GM21619 (cell line): ENCODE results near the gene SGPL1.

ENCODE experiments used
- ATAC-seq: cut with Tn5 transposase; IDR thresholded peaks from one replicate; pipeline ENCODE4 v1.9.1; 2021; ENCODE audit not compliant: unreplicated experiment

The SGPL1 gene

DNA sequence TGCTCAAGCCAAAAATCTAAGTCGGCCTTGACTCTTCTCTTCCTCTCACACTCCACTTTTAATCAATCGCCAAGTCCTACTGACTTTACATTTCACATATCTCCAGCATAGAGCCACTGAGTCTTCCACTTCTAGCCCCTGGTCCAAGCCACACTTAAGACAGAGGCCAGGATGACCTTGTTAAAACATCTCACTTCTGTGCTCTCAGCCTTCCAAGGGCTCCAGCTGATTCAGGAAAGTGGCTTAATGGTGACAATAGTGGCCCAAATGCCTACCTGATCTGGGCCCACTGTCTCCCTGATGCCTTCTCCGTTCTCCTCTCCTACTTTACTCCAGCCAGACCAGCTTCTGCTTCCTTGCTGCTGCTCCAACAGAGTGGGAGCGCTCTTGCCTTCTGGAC lies 35.0 kb upstream of the SGPL1 start:
- no peak for ATAC-seq

GRCh38 chr10:70781461-70782051 lies 34.2 kb upstream of the SGPL1 start:
- ATAC-seq: no peak

DNA sequence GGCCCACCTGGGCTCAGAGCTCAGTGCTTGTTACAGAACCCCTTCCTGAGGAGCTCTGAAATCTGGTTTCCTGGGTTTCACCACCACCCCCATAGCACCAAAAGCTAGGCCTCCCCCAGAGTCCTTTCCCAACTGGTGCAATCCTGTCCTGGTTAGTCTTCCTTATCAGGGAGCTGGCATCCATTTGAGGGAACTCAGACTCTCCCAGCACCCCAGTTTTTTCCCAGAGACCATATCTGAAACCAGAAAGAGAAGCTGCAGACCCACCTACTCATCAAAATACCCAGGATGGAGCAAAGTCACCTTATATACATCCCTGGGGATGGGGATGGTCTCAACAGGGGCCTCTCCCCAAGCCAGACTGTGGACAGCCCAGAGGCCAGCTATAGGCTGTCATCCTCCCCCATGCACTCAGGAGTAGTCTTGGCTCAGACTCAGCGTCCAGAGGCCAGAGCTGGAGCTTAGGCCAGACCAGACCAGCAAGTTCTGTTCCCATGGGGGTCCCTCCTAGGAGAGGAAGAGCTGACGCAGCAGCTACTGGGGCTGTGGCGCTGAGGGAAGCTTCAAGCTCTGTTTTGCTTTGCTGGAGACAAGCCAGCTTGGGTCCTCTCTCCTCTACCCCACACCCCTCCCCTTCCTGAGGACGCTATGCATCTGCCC lies 33.5 kb upstream of the SGPL1 start:
- ATAC-seq: no peak

DNA sequence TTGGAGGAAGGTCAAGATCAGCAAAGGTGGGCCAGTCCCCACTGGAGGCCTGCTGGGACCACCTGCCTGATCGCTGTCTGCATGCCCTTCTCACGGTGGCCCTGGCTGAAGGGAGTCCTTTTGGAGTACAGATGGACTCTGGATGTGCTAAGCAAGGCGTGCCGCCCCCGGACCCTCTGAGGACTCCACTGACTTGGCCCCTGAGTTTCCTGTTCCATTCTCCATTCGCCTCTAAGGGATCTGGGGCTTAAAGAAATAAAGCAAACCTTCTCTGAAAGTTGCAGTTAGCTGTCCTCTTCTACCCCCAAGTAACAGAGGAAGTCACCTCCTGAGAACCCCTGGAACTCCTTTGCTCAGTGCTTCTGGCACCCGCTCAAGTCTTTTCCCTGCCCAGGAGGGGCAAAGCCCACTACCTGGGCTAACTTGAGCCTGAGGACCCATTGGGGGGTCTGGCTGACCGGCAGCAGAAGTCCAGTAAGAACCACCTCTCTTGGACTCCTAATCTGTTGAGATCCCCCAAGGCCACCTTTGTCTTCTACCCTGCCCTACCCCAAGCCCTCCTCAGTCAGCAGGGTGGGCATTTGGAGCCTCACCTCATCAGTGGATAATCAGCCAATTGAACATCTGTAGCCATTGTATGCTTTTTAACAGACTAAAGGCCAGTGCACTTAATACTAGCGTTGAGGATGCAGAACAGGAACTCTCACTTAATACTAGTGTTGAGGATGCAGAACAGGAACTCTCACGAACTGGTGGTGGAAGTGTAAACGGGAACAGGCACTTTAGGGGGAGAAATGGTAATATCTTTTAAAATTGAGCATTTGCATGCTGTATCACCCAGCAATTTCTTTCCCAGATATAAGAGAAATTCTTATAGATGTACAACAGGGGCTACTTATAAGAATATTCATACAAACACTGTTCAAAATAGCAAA lies 32.7 kb upstream of the SGPL1 start:
- ATAC-seq: no peak

GRCh38 chr10:70784016-70784415 lies 31.7 kb upstream of the SGPL1 start:
- no peak for ATAC-seq

DNA sequence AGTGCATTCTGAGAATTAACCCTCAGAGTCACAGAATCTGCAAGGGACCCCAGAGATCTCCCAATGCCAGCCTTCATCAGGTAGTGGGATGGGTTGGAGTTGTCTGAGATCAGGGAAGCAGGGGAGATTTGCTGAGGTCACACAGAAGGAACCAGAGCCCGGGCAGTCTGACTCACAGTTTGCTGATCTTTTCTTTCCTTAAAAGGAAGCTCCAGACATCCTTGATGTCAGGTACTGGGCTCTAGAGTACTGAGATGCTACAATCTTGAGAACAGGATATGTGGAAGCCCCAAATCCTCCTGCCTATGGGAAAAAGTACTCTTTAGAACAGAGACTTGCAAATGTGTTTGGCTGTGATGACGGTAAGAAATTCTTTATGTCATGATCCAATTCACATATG lies 31.3 kb upstream of the SGPL1 start:
- no peak for ATAC-seq

DNA sequence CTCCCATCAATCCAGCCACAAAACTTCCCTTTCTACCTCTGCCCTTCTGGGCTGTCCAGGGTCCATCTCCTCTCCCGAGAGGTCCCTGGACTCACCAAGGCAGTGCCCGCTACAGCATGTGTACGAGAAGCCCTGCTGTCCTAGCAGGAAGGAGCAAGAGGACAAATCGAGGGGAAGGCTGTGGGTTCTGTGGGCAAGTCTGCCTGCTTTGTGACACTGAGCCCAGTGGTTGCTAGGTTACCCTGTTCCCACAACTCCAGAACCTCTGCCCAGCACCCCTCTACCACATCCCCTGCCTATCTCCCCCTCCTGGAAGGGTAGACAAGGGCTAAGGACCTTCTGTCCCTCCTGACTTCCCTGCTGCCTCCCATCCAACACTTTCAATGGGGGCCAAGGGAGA lies 30.6 kb upstream of the SGPL1 start, which contains the start of gene TBATA:
TBATA (minus strand) TSS at position 188 of the 400 bp plus-strand sequence. CDS start 1,998 bp downstream, outside the sequence.
- no peak for ATAC-seq

DNA sequence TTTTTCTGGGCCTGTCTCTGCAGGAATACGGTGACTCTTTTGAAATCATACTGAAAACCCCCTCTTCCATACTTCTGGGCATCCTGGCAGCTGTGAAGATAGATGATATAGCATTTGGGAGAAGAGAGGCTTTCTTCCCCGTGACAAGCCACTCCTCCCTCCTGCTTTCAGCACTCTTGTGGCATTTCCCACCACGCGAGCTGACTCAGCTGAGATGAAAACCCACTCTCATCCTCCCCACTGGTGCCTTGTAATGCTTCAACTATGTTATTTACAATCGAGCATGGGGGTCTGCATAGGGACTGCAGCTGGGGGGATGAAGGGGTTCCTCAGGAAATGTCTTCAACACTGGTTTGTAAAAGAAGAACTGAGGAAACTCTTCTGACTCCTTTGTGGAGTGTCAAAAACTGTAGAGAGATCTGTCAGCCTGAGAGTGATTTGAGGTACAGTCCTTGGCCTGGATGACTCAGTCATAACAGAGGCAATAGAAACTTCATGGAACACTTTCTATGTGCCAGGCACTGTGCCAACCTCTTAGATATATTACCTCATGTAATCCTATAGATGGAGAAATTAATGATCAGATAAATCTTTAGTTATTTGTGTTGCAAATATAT lies 28.8 kb upstream of the SGPL1 start:
- ATAC-seq: no peak

DNA sequence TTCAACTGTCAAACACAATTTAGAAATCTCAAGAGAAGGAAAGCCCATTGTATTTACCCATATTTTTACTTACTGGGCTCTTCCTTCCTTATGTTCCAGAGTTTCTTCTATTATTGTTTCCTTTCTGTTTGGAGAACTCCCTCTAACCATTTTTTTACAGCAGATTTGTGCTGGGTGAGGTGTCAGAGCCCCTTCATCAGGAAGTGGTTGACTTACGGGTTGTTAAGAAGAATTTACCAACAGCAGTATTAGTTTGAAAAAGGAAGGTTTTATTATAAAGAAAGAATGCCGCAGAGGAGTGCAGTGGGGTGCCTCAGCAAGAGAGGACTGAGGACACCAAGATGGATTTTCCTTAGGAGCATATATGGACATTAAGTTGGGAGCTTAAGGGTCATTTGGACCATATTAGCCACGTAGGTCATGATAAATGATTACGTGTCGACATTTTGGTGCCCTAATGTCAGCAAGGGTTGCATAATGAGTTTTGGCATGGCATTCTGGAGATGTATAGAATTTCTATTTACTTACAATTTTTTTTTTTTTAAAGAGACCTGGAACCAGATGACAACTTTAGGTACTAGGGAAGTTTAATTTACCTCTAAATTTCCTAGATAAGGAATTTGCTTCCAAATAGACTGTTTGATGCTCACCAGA lies 24.2 kb upstream of the SGPL1 start:
- ATAC-seq: no peak

DNA sequence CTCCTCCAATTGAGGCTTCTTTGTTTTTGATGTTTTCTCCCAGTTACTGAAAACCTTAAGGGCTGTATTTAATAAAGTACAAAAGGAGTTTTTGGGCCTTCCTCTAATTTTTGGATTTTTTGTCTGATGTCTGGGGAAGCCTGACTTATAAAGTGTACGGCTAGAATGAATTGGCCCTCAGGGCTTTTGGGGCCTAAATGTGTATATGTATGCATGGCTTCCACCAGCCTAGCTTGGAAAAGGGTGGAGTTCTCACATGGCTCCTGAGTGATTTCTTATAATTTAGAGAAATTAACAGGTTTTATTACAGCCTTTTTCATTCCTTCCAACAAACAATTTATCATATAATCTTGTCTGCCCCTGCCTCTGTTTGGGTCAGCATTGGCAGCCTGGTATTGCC lies 20.1 kb upstream of the SGPL1 start:
- ATAC-seq: no peak

DNA sequence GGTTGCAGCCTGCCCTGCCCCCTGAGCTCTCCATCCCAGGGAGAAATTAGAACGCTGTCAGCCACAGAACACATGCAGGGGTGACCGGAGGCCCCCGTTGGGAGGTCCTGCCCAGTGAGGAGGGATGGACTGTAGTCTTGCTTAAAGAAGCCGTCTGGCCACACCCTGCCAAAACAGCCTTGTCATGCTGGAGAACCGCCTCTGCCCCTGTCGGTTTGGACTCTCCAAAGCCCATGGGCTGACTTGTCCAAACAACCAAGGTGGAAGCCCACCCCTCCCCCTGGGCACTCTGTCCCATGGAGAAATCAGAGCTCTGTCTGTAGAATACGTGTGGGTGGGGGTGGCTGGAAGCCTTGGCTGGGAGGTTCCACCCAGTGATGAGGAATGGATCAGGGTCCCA lies 17.9 kb upstream of the SGPL1 start:
- no peak for ATAC-seq

DNA sequence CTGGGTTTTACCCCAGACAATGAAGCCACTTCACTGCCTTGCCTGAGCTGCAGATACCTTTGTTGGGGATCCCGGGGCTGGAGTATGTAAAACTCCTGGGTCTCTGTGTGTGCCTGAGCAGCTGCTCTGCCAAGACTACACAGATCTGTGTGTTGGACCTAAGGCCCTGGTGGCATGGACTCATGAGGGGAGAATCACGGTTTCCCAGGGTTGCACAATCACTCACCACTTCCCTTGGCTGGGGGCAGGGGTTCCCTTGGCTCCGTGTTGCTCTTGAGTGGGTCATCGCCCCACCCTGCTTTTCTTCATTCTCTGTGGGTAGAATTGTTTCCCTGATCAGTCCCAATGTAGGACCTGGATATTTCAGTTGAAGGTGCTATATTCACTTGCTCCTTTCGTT lies 16.6 kb upstream of the SGPL1 start:
- no peak for ATAC-seq

DNA sequence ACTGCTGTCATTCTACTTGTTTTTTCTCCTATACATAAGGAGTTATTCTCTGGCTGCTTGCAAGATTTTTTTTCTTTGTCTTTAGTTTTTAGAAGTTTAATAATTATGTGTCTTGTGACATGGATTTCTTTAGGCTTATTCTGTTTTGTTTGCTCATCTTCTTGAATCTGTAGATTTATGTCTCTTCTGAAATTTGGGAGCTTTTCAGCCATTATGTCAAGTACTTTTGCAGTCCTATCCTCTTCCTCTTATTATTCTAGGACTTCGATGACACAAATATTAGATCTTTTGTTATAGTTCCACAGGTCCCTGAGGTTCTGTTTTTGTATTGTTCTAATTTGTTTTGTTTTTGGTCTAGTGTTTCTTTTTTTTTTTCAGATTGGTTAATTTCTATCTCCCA lies 13.9 kb upstream of the SGPL1 start:
- ATAC-seq: no peak

DNA sequence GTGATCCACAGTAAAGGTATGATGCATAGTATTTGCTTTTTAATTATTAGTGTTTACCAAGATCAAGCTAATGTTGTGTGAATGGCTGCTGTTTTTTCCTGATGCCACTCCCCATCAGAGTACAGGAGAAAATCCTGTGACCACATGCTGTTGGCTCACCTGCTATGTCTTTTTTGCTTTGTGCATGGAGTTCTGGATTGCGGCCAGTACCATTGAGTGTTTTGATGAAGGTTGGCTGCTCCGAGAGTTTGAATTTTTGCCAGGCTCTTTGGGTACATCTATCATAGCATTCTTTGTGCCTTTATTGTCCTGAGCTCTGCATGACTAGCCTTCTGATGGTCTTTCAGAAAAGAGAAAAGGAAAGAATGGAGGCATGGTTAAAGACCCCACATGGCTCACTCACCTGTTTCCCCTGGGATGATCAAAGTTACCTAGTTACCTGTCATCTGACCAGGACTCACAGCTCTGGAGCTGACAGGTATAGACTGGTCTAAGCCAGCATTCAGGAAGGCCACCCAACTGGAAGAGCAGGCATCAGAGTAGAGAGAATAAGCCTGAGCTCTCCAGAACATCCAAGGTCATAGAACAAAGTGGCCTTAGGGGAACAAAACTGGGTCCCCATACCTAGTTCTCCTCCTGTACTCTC lies 11.8 kb upstream of the SGPL1 start:
- ATAC-seq: no peak

- no peak for ATAC-seq
Measured at GRCh38 chr10:70804421-70804808, 11.3 kb upstream of the SGPL1 start.

DNA sequence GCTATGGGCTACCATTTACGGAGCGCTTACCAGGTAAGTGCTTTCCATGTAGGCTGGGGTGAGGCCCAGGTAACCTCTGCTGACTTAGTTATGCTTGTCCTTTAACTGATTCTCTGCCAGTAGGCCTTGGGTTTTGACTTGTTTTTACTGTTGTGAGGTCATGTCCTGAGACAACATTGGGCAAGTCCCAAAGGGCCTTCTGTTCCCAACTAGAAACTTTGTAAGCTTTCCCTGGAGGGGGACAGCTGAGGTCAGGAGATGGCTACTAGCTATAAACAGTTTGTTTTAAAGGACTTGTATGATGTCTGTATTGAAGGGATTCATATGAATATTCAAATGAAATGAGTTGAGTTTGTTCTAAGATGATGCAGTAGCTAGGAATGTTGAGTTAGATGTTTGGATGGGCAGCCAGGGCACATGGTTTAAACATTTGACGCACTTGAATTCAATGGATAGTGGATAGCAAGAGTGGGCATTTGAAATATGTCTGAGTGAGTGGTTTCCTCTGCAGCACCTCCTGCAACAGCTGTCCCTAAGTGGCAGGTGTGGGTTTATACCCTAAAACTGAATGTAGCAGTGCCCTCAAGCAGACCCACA lies 10.0 kb upstream of the SGPL1 start:
- no peak for ATAC-seq

DNA sequence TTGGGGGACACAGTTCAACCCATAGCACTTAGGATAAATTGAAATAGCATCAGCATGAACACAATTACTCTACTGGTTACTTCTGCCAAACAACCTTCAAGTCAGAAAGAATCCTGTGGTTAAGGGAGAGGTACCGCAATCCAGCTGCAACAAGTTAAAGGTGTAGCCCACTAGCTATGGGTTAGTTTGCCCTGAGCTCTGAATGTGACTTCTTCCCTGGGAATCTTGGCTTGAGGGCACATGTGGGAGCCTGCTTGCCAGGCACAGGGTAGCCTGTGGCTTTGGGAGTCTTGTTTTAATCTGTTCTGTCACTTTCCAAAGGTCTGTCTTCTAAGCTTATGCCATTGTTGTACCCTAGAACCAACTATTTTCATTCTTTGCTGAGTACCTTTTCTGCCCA lies 8.9 kb upstream of the SGPL1 start:
- no peak for ATAC-seq

DNA sequence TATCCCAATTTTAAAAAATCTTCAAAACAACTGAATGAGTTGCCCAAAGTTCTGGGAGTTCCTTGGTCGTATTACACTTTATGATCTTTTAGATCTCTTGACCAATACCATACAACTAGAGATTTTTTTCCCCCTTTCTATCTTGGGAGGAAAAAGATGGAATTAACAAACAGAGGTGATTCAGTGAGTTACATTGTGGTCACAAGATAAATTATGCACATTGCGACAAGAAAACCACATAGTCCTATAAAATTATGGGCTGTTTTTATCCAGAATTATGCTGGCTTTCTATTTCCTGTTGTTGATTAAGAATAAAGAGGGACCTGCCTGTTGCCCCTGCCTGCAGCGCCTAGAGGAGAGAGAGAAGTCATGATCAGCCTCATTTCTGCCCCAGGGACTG lies 8.2 kb upstream of the SGPL1 start:
- no peak for ATAC-seq

GRCh38 chr10:70809011-70809611 lies 6.6 kb upstream of the SGPL1 start:
- no peak for ATAC-seq

DNA sequence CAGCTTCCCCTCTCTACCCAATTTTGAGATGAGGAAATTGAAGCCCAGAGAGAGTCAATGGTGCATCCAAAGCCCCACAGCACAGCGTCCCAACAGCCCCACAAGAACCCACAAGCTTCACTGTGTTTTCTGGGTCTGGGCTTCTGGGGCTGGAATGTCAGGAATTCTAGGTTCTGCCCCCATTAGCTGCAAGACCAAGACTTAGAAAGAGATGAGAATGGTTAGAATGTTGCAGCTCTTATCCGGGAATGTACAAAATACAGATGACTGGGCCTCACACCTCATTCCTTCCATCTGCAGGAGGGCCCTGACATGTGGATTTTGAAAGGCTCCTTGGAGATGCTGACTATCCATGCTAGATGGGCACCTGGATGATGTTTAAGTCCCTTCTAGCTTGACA lies 6.0 kb upstream of the SGPL1 start:
- no peak for ATAC-seq
